Urothelium cell line (cell line): Measurements from ENCODE around the gene PSMB9.
A peak's percentile ranks its signal among the peaks of the same experiment; 100 is the strongest.

Source experiments
- DNase-seq: peaks from one replicate; pipeline ENCODE4 v3.0.0; 2011; ENCODE audit warnings: low spot score, mixed read lengths
- FAIRE-seq: peaks from 2 replicates; lab custom pipeline; 2011; peaks lifted over from hg19 to GRCh38; lab: Jason Lieb, UNC

Gene PSMB9

DNA sequence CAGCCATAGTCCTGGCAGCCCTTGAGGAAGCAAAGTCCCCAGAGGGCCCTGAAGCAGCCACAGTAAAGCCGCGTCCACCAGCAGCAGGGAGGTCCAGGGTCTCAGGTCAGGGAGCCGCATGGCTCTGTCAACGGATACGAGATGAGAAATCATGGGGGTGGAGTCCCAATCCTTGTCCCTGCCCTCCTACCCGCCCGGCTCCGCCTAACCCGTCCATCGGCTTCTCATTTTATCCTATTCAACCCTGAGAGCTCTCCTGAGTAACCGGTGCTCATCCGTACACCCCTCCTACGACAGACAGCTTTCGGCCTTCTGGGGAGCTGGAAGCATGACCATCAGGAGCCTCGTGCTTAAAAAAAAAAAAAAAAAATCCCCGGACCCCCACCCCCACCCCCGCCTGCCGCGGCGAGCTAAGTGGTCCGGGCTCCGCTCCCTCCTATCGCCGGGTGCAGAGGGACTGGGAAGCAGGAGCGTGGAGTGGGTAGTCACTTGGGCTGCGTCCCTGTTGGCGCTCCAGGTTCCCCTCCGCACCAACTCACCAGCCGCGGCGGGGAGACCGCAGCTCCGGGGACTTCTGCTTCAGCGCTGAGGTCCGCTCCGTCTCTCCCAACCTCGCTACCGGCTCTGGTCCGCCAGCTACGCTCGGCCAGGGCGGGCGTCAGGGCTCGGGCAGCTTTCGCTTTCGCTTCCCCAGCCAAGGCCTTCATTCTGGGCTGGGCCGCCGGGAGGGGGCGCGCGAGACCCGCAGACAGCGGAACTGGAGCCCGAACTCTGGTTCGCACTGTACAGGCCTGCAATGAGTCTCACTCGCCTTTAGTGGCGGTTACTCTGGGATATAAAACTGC, 15.7 kb upstream of the PSMB9 start, which contains the start of gene TAP2:
Gene TAP2 (minus strand): TSS at position 626 of the 845 bp plus-strand sequence. CDS start 506 bp downstream, at position 120.
- peak; percentile 95 for DNase-seq
- no peak for FAIRE-seq

DNA sequence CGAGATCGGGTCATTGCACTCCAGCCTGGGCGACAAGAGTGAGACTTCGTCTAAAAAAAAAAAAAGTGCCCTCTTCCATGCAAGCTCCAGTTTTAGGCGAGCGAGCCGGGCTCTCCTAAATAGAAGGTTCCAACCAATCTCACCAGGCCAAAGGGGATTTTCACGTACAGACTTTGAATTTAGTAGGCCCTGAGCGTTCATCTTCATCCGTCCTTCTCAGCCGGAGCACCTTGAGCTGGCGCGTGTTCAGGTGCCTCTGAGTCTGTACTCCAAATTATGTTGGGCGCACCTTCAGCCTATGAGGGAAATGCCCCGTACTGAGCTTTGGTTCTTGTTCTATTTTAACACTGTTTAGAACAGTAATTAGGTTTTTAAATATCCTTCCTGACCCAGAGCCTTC, 14.6 kb upstream of the PSMB9 start:
- no peak for DNase-seq
- no peak for FAIRE-seq

DNA sequence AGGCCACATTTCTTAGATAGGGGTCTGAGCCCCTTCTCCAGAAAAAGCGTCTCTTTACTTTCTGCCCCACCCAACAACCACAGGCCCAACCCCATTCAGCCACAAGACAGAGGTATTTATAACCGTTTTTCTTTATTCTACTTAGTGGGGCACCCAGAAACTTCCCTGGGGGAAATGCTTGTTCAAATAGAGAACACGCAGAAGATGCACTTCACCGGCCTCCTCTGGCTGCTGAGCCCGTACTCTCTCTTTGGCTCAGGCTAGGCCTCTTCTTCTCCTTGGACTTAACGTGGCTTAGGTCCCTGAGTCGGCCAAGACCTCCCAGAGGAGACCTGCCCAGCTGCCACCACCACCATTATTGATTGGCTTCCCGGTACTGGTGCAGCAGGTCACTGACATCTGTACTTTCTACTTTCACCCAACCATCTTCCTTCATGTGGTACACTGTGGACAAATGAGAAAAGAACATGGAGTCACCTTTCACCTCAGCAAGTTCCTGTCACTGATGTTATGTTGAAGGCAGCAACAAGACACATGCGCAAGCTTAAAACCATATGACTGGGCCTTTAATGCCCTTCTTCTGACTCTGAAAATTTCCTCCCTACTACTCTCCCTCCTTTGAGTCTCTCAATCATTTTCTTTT, 13.3 kb upstream of the PSMB9 start:
- FAIRE-seq, result no peak

DNA sequence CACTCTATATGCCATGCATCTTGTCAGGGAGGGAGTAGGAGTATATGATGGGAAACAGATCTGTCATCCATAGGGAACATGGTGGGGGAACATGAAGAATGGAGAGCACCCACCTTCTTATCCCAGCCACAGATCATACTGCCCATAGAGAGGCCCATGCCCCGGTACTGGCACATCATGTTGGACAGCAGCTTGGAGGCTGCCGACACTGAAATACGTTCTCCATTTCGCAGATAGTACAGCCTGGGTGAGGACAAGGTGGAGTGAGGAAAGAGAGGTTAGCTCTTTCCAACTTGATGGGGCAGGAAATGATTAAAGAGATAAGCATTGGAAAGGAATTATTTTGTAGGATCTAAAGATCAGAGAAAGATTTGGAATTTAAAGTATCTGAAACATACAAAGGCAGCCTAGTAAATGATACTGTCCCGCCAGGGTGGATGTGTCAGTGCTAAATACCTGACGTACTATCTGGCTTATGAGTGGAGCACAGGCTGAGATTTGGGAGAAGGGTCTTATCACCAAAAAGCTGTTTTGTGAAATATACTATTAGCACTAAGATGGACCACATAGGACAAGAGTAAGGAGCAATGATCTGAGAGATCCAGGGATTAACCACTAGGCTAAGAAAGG, 11.9 kb upstream of the PSMB9 start:
- FAIRE-seq (no peak), DNase-seq (no peak)

More for the DNA sequence above, 13.3 kb upstream of the PSMB9 start:
- no peak for DNase-seq

DNA sequence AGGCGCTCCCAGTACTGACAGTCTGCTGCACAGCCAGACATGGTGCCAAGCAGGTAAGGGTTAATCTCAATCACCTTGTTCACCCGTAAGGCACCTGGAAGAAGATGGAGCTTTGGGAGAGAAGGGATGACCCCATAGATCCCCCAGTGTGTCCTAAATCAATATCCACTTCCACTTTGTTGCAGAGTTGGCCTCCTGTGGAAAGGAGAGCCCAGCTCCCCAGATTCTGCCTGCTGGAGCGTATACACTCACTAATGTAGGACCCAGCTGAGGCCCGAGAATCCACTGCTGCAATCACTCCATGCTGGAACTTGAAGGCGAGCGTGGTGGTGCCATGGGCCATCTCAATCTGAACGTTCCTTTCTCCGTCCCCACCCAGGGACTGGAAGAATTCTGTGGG, 11.3 kb upstream of the PSMB9 start:
- no peak for FAIRE-seq
- no peak for DNase-seq

DNA sequence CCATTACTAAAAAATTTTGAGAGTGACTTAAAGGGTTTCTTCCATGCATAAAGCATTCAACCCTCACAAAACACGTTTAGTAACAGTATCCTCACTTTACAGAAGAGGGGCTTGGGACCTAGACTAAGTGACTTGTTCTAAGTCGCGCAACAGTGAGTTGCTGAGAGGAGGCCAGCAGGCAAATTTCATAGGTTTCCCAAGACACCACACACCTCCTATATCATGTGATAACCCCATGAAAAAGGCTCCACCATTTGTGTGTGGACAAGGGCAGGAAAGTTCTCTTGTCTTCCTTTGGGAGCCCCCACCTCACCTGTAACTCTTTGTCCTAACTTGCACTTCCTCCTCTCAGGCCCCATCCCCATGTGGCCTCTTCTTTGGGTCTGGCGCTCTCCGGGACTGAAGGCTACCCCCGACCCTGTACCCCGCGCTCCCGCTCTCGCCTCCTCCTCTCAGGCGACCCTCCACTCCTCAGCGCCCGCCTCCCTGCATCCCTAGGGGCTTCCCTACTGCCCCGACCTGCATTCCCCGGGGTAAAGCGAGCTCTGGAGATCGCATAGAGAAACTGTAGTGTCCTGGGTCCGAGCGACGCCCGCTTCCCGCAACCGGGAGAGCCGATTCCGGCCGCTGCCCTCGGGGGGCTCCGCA, 10.5 kb upstream of the PSMB9 start:
- FAIRE-seq, result no peak
- DNase-seq, result no peak

DNA sequence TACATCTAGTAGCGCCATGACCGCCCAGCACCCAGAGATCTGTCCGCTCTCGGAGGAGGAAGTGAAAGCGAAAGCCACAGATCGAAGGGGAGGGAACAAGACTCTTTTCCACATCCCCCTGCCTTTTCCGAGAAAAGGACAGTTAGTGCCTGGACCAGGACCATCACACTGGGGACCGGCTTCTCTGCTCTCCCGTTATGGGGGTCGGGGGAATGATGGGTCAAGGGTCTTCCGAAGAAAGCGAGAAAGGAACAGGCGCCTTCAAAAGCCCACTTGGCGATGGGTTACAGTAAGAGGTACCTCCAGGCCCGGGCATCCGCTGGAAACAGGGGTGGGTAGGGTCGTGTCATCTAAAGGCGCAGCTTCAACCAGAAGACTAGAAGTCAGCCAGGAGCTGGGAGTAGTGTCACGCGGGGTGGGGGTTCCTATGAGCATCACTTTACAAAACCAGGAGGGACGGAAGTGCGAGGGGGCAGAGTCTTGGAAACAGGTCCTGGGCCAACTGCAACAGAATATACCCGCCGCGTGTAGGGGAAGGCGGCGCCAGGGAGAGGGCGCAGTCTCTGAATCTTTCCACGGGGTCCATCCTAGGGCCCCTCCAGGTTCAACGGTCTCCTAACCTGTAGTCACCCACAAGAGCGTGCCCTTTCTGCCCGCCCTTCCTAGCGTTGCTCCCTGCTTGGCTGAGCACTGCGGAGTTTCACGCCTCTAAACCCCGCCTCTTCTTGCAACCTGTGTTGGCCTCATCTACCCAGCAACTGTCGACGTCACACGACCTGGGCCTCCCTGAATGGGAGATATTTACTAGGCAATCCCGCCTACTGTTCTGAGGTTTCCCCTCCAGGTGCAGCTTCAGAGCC, 9.8 kb upstream of the PSMB9 start, which contains the start of gene PSMB8:
Gene PSMB8 (minus strand): TSS at position 69 of the 860 bp plus-strand sequence. CDS start 51 bp downstream, at position 18.
- FAIRE-seq, result peak; percentile 69
- DNase-seq, result peak; percentile 95

DNA sequence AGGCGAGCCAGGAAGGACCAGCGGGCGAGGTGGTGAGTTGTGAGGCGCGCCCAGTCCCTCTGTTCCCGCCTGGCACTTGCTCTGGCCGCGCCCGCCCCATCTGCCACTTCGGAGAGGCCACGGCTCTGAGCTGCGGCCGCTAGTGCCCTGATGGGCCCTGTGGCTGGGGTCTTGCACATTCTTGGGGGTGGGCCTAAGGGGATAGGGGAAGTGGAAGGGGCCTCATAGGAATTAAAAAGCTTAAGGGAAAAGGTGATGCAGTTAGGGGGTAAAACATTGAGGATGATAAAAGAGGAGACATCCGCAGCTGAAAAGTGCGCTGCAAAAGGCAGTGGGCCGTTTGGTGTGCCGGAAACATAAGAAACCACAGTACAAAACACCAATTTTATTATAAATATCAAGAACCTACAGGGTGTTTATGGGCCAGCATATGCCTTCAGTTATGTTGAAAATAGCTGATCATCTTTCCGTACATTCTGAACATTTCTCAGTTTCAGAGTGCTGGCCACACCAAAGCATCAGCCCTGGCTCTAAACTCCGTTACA, 9.1 kb upstream of the PSMB9 start:
- DNase-seq, result no peak
- no peak for FAIRE-seq

DNA sequence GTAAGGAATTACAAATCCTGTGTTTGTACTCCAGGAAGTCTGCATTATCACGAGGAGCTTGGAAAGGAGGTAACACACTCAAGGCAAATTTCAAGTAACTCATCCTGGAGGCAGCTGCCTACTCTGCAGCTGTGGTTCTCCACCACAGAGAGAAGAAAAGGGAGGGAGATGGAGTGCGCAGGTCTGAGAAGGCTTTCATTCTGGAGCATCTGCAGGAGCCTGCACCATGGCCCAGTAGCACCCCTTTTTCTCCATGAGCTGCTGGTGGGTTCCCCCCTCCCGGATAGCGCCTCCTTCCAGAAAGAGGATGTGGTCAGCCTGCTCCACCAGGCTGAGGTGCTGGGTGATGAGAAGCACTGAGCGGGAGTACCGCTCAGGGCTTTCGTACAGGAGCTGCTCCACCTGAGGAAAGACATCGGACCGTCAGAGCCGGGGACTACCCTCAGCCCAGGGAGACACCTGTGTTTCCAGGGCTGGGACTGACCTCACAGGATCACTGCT, 8.6 kb upstream of the PSMB9 start:
- DNase-seq (no peak), FAIRE-seq (no peak)

DNA sequence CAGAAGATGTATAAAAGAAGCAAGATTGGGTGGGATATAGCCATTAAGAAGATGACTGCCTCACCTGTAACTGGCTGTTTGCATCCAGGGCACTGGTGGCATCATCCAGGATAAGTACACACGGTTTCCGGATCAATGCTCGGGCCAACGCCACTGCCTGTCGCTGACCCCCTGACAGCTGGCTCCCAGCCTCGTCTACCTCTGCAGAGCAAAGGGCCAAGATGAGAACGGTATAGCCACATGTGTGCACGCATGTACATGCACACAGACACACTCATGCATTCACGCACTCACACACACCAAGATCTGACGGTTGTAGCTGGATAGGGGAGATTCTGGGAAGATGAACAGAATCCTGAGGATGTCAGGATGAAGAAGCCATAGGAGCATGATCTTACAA, 7.0 kb upstream of the PSMB9 start:
- FAIRE-seq (no peak), DNase-seq (no peak)

DNA sequence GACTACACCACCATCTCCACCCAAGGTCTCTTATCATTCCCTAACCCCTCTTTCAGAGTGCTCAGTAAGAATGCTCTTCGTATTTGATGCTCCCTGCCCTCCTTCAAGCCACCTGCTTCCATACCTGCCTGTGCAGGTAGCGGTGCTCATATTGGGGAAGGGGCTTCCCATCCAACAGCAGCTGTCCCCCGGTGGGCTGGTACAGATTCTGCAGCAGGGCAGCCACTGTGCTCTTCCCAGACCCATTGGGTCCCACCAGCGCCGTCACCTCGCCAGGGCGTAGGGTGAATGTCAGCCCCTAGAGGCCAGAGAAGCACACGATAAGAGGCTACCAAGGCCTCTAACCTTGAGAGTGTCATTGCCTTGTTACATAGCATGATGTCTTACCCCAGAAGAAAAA, 6.2 kb upstream of the PSMB9 start:
- FAIRE-seq, result no peak
- DNase-seq, result no peak

DNA sequence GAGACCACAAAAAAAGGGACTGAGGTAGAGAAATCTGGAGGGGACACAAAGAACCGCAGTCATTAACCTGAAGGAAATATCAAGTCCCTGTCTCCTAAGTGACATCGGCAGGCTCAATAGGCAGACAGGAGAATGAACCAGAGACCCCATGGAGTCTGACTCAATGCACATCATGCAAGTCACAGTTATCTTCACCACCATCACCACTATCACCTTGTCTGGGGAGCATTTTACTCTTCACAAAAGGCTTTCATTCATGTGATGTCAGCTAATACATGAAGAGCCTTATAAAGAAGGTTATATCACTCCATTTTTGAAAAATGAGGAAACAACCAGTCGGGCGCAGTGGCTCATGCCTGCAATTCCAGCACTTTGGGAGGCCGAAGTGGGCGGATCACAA, 4.9 kb upstream of the PSMB9 start:
- FAIRE-seq, result no peak
- no peak for DNase-seq

DNA sequence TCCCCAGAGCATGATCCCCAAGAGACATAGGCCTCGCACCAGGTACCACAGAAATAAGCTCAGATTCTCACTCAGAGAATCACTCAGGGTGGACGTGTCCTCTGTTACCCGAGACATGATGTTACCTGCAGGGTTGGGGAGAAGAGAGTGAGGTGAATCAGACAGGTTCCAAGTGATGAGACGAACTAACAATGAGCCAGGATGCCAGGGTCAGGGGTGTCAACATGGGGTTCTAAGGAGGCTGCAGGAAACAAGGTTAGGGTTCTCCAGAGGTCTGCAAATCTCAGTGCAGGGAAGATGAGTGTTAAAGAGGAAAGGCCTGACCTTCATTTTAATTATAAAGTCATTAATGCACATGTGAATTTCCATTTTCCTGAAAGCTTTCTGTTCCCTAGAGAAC, 3.0 kb upstream of the PSMB9 start:
- no peak for FAIRE-seq

DNA sequence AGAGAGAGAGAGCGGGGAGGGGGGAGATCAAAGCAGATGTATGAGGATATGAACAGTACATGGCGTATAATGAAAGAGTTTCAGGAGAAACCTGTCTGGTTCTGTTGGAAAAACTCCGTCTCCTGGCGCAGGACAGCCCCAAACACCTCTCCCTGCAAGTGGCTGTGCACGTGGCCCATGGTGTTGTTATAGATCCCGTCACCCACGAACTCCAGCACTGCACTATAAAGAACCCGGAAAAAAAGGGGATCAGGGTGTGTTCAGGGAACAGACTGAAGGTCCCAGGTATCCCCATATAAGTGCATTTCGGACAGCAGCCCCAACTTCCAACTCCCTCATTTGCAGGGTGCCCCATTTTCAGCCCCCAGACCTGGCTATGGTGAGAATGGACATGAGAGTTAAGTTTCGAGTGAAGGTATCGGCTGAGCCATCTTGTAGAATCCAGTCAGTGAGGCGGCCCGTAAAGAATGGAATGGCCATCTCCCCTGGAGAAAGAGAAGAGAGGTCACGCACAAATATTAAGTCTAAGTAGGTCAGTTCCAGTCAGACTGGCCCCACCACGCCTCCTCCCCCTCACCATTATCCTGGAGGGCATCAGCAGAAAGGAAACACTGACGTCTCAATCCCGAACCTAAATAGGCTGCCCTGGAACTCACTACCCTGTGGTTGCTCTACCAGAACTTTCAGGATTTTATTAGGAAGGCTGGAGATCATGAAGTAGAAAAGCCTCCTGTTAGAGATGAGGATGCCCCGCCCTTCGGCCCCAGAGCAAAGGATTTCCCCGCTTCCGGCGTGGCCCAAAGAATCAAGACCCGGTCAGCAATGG, 1.8 kb upstream of the PSMB9 start:
- DNase-seq, result peak; percentile 22
- no peak for FAIRE-seq

More for the DNA sequence above, 3.0 kb upstream of the PSMB9 start:
- DNase-seq, result no peak

DNA sequence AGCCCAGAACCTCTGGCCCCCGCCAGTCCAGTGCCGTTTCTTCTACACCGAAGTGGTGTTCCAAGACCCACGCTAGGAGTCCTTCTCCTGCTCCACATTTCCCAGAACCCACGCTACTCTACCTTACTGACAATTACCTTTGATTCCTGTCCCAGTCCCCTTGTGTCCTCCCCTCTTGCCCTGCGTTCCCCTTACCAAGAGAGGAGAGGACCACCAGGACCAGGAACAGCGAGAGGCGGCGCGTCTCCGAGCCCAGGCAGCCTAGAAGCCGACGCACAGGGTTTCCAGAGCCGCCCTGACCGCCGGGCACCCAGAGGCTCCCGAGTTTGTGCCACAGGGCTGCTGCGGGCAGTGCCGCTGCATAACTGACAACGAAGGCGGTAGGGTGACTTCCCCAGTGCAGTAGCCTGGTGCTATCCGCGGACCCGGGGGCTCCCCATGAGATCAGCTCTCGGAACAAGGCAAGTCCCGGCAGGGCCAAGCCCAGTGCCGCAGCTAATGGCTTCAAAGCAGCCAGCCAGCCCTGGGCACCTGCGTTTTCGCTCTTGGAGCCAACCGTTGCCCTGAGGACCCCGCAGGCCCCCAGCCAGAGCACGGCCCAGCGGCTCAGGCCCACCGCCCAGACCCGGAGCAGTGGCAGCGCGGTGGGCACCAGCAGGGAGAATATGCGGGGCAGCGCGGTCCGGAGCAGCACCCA, 1.0 kb upstream of the PSMB9 start:
- no peak for FAIRE-seq
- peak; percentile 33 for DNase-seq

DNA sequence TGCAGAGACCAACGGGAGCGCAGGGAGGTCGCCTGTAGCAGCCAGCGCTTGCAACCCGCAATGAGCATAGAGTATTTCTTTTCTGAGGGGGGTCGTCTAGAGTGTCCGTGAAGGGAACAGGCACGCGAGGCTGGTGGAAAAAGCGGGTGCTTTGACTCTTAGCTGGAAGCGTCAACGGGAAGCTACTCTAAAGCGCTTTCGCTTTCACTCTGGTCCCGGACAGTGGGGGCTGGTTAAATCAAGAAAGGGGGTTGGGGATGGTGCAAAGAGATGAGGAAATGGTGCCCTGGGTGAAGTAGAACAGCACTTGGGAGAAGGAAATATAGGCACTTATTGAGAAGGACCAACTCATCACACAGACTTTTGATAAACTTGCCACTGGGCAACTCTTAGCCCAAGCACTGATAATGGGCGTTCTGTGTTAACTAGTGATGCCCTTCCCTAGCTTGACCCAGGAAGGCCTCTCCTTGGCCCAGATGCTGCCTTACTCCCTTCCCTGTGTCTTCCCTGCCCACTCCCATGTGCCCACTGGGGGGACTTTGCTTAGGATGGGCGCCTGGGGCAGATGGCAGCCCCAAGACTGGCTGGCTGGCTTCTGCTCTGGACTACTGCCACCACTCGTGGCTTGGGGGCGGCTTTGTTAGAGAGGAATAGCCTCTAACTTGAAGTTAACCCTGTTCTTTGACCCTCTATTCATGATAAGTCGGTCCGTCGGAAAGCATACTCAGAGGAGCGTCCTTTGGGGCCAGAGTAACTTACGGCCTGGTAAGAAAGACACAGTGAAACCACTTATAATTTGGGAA, 585 bp downstream of the PSMB9 start:
- FAIRE-seq (no peak), DNase-seq (no peak)

DNA sequence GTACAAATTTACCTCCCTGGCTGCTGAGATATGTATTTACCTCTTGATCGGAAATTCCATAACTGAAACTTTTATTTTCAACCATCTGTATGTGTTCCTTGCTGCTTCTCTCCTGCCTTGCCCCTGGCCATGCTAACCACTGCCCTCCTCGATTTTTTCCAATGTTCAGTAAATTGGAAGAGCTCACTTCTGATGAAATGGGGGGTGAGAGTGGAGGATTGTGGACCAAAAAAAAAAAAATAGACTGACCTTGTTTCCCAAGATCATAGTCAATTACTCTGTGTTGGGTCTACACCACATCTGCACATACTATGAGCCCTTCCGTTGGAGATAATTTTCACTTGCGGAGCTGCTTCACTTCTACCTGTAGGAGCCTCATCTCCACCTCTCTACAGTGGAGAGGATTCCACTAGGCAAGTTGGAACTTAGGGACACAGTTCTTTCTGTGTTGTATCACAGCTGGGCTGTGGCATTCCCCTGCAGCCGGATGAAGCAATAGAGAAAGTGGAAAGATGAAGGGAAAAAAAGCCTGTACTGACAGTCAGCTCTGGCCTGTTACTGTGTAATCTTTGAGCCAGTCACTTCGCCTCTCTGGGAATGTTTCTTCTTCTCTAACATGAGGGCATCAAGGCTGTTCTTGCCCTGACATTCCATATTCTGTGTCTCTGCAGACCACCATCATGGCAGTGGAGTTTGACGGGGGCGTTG, 1.6 kb downstream of the PSMB9 start:
- DNase-seq (no peak), FAIRE-seq (no peak)
